Lower leg skin (tissue), 4 donors: ENCODE results near the gene ATAD5. TPM values are rescaled to one million over a fixed set of nuclear protein-coding genes. Genes with fewer than 3 reads are reported as not detected.
"Not testable (repeated sequence)": the region's sequence is repeated elsewhere in the genome, so short reads cannot be mapped to it uniquely, and the experiment has no call there.

Experiments
- DNase-seq, 2 donors: peaks; one replicate each; pipeline ENCODE4 v3.0.0-alpha.2; 2019; ENCODE audit warnings: low spot score in 2 of 2
- H3K4me3 ChIP-seq: fragments of 200-600 bp; sonication (generic); 2 replicates; pipeline ENCODE4 v1.5.1; 2017; ENCODE audit warnings: mild to moderate bottlenecking, low read depth; ENCODE audit not compliant: poor library complexity, severe bottlenecking
- POLR2A ChIP-seq, 2 donors: fragments of 450-650 bp; IDR thresholded peaks; one replicate each; pipeline ENCODE4 v1.6.1; 2016 to 2017; ENCODE audit warnings: antibody characterized with exemption in 2 of 2, mild to moderate bottlenecking in 1 of 2, moderate library complexity in 1 of 2
- WGBS, 2 donors: methylation state at CpG; one replicate each; pipeline ENCODE4 v1.1.5; 2018; 5-methylcytosine and 5-hydroxymethylcytosine counted together
- intact Hi-C: fragments of 100-400 bp; cut with DNase I; formaldehyde crosslinking; loops from one replicate; pipeline ENCODE4 v1.15.0; 2023; ENCODE audit warnings: low total_unique reads
- total RNA-seq, 4 donors: library from RNA; depleted of rRNA; stranded (reverse); fragments of >200 nt; gene quantifications; one replicate each; pipeline ENCODE4 v1.1.0, GENCODE V29; 2016
- TF ChIP-seq, protein P1 (sequence below), 3 donors: fragments of 450-650 bp; IDR thresholded peaks; one replicate each; pipeline ENCODE4 v1.5.1; 2016; ENCODE audit warnings: antibody characterized with exemption in 3 of 3, mild to moderate bottlenecking in 3 of 3, moderate library complexity in 2 of 3

ATAD5 gene
- total RNA-seq, 4 donors from 2014 or later = 0.93 to 1.5 (median 1.4) TPM

DNA sequence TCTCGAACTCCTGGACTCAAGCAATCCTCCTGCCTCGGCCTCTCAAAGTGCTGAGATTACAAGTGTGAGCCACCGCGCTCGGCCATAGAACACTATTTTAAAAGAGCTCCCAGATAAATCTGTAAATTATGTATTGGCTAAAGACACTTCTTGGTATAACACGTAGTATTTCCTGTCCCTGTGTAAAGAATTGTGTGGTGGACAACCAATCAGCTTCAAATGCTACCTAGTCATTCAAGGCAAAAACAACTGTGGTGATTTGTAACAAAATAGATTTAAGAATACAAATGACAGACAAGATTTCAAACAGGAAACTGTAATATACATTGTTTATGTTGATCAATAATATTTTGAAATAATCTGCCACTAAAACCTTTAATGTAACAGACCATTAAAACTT is 21.9 kb upstream of the ATAD5 start:
- TF ChIP-seq, protein P1, sequence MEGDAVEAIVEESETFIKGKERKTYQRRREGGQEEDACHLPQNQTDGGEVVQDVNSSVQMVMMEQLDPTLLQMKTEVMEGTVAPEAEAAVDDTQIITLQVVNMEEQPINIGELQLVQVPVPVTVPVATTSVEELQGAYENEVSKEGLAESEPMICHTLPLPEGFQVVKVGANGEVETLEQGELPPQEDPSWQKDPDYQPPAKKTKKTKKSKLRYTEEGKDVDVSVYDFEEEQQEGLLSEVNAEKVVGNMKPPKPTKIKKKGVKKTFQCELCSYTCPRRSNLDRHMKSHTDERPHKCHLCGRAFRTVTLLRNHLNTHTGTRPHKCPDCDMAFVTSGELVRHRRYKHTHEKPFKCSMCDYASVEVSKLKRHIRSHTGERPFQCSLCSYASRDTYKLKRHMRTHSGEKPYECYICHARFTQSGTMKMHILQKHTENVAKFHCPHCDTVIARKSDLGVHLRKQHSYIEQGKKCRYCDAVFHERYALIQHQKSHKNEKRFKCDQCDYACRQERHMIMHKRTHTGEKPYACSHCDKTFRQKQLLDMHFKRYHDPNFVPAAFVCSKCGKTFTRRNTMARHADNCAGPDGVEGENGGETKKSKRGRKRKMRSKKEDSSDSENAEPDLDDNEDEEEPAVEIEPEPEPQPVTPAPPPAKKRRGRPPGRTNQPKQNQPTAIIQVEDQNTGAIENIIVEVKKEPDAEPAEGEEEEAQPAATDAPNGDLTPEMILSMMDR (IDR thresholded peaks at IDR 0.05) = no peak
- TF ChIP-seq POLR2A (IDR thresholded peaks at IDR 0.05) = no peak
- intact Hi-C loops = no loop called here
- DNase-seq = no peak
- H3K4me3 ChIP-seq = no peak overlapping the region
- WGBS, 2 donors = 95 to 98% methylated on average over 6 of the region's 6 CpGs

DNA sequence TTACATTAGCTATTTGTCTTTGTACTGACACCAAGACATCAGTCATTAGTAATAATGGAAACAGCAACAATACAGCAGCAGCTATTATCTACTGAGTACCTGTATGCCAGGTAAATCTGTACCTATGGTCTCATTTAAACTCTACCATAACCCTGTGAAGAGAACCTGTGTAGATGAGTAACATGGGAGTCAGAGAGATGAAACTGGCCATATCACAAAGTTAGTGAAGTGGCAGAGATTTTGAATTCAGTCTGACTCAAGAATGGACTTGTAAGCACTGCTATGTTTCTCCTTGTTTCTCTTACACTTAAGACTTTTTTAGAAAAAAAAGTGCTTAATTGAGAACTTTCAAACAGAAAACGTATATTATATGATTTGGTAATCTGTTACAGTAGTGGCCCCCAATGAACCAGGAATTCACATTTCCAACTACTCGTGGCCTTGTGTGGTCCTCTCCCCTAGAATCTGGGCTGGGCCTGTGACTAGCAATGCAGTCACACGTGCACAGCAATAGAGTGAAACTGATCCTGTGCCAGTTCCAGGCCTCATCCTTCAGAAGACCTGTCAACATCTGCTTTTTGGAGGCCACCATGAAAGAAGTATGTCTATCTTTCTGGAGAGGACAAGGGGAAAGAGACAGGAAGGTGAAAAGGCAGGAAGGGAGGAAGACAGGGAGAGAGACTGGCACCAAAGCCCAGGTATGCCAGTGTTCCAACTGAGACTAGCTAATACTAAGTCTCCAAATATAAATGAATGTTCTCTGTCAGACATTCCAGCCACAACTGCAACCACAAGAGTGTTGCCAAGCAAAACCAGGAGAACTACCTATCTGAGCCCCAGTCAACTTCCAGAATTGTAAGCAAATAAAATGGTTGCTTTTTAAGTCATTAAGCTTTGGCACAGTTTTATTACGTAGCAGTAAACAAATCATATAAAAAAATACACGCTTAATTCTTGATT is 19.3 kb upstream of the ATAD5 start:
- 54 to 55% methylated on average over 5 of the region's 5 CpGs for WGBS, 2 donors
- TF ChIP-seq, protein P1 (IDR thresholded peaks at IDR 0.05) = no peak
- no peak for TF ChIP-seq POLR2A (IDR thresholded peaks at IDR 0.05)
- no peak for DNase-seq
- H3K4me3 ChIP-seq = no peak overlapping the region
- intact Hi-C loops = no loop called here

DNA sequence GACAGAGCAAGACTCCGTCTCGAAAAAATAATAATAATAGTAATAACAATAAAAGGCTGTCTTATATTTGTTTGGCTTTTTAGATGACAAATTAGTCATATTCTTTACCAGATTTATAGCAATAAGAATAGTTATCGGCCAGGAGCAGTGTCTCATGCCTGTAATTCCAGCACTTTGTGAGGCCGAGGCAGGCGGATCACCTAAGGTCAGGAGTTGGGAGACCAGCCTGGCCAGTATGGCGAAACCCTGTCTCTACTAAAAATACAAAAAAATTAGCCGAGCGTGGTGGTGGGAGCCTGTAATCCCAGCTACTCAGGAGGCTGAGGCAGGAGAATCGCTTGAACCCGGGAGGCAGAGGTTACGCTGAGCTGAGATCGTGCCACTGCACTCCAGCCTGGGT is 17.5 kb upstream of the ATAD5 start:
- intact Hi-C loops, H3K4me3 ChIP-seq, DNase-seq: not testable (repeated sequence)
- 92% methylated on average over 12 of the region's 12 CpGs for WGBS, 2 donors

DNA sequence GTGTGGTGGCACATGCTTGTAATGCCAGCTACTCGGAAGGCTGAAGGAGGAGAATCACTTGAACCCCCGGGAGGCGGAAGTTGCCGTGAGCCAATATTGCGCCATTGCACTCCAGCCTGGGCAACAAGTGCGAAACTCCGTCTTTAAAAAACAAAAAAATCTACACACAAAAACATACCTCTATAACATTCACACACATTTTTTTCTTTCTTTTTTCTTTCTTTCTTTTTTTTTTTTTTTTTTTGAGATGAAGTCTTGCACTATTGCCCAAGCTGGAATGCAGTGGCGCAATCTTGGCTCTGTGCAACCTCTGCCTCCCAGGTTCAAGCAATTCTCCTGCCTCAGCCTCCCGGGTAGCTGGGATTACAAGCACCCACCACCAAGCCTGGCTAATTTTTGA is 16.9 kb upstream of the ATAD5 start:
- H3K4me3 ChIP-seq, DNase-seq, intact Hi-C loops: not testable (repeated sequence)
- WGBS, 2 donors = 91 to 92% methylated on average over 9 of the region's 9 CpGs

DNA sequence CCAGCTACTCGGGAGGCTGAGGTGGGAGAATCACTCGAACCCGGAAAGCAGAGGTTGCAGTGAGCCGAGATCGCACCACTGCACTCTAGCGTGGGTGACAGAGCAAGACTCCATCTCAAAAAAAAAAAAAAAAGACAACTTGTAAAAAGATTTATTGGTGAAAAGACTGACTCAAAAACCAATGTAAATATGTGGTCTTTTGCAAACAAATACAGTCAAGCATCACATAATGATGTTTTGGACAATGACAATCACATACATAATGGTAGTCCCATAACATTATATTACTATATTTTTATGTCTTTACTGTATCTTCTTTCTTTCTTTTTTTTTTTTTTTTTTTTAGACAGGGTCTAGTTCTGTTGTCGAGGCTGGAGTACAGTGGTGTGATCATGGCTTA is 15.6 kb upstream of the ATAD5 start:
- no peak for DNase-seq
- WGBS, 2 donors = 94 to 99% methylated on average over 7 of the region's 7 CpGs
- H3K4me3 ChIP-seq = no peak overlapping the region
- intact Hi-C loops = no loop called here
- TF ChIP-seq POLR2A (IDR thresholded peaks at IDR 0.05) = no peak
- TF ChIP-seq, protein P1 (IDR thresholded peaks at IDR 0.05) = no peak

DNA sequence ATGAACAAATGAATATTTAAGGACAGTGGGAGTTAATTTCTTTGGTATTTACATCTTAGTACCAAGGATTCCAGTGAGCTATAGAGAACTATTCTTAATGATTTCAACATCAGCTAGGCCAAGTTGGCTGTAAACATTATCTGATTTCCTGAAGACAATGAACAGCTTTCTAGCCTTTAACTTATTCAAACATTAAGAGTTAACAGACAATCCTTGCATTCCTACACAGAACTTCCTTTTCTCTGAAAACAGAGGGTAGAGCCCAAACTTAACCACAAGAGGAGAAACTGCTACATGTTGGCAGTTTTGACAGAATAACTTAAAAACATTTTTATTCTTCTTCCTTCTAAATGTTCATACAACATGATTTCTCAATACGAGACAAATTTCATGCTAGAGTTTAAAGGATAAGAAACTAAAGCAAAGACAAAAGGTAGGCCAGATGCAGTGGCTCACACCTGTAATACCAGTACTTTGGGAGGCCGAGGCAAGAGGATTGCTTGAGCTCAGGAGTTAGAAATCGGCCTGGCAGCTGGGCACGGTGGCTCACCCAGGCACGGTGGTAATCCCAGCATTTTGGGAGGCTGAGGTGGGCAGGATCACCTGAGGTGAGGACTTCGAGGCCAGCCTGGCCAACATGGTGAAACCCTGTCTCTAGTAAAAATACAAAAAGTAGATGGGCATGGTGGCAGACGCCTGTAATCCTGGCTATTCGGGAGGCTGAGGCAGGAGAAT is 11.6 kb upstream of the ATAD5 start:
- WGBS, 2 donors = 83% methylated on average over 8 of the region's 8 CpGs
- no peak overlapping the region for H3K4me3 ChIP-seq
- intact Hi-C loops = no loop called here
- TF ChIP-seq POLR2A (IDR thresholded peaks at IDR 0.05) = no peak
- TF ChIP-seq, protein P1 (IDR thresholded peaks at IDR 0.05) = no peak
- no peak for DNase-seq
